MM.1S (cell line): Measurements from ENCODE around the gene PRR36.

ENCODE experiments used
- DNase-seq: peaks from one replicate; pipeline ENCODE4 v3.0.0-alpha.2; 2015
- H2AFZ ChIP-seq: fragments of 300-600 bp; sonication (generic); 2 replicates; pipeline ENCODE4 v1.6.0; 2016; ENCODE audit warnings: antibody characterized with exemption, low read length
- H3F3A ChIP-seq: fragments of 300-600 bp; sonication (generic); 2 replicates; pipeline ENCODE4 v1.6.1; 2016; ENCODE audit warnings: mild to moderate bottlenecking, antibody characterized with exemption, low read length, moderate library complexity, mixed read lengths; ENCODE audit not compliant: insufficient read depth
- H3K27ac ChIP-seq: fragments of 300-600 bp; sonication (generic); 2 replicates; pipeline ENCODE4 v1.5.1; 2016; ENCODE audit warnings: mild to moderate bottlenecking, low read length
- H3K27me3 ChIP-seq: fragments of 300-600 bp; sonication (generic); replicated peaks from 2 replicates; pipeline ENCODE4 v1.6.0; 2016; ENCODE audit warnings: low read length; ENCODE audit not compliant: insufficient read depth
- H3K36me3 ChIP-seq: fragments of 300-600 bp; sonication (generic); replicated peaks from 2 replicates; pipeline ENCODE4 v1.6.1; 2016; ENCODE audit warnings: mild to moderate bottlenecking, low read length, mixed read lengths; ENCODE audit not compliant: insufficient read depth
- H3K4me1 ChIP-seq: fragments of 300-600 bp; sonication (generic); 2 replicates; pipeline ENCODE4 v1.6.1; 2016; ENCODE audit warnings: low read length, mixed read lengths
- H3K4me2 ChIP-seq: fragments of 300-600 bp; sonication (generic); 2 replicates; pipeline ENCODE4 v1.6.0; 2016; ENCODE audit warnings: low read depth, low read length
- H3K4me3 ChIP-seq: fragments of 300-600 bp; sonication (generic); 2 replicates; pipeline ENCODE4 v1.5.1; 2016; ENCODE audit warnings: low read length, mixed read lengths
- H3K79me2 ChIP-seq: fragments of 300-600 bp; sonication (generic); 2 replicates; pipeline ENCODE4 v1.6.1; 2016; ENCODE audit warnings: mixed run types, low read length, mixed read lengths
- H3K9ac ChIP-seq: fragments of 300-600 bp; sonication (generic); 2 replicates; pipeline ENCODE4 v1.6.1; 2016; ENCODE audit warnings: low read length, mixed read lengths
- H3K9me2 ChIP-seq: fragments of 300-600 bp; sonication (generic); replicated peaks from 2 replicates; pipeline ENCODE4 v1.6.1; 2016; ENCODE audit warnings: mild to moderate bottlenecking, low read length, mixed read lengths; ENCODE audit not compliant: insufficient read depth
- H3K9me3 ChIP-seq: fragments of 300-600 bp; sonication (generic); replicated peaks from 2 replicates; pipeline ENCODE4 v1.6.1; 2016; ENCODE audit warnings: mild to moderate bottlenecking, low read length, mixed read lengths; ENCODE audit not compliant: insufficient read depth
- H4K20me1 ChIP-seq: fragments of 300-600 bp; sonication (generic); 2 replicates; pipeline ENCODE4 v1.6.1; 2016; ENCODE audit warnings: mild to moderate bottlenecking, low read length, moderate library complexity, mixed read lengths; ENCODE audit not compliant: insufficient read depth
- EZH2 ChIP-seq: fragments of 300-600 bp; sonication (generic); optimal IDR thresholded peaks from 2 replicates; pipeline ENCODE3; 2017; ENCODE audit warnings: low read depth, mild to moderate bottlenecking, antibody characterized with exemption, low read length, mixed read lengths
- EZH2phosphoT487 ChIP-seq: fragments of 300-600 bp; sonication (generic); IDR thresholded peaks from 2 replicates; pipeline ENCODE4 v1.6.1; 2018; ENCODE audit warnings: antibody characterized with exemption, low read length
- TF ChIP-seq, protein P1 (sequence below): fragments of 300-600 bp; sonication (generic); IDR thresholded peaks from 2 replicates; pipeline ENCODE4 v1.5.1; 2016; ENCODE audit warnings: antibody characterized with exemption, low read length, mixed read lengths

The PRR36 gene

GRCh38 chr19:7907122-7907521 lies 32.9 kb upstream of the PRR36 start:
- H3K4me1 ChIP-seq, result peaks cover 14% of the 10 kb centered on the region; the same call in 1 of the 2 replicates
- no peak overlapping the region for H3K4me3 ChIP-seq
- H3K9ac ChIP-seq, result no peak overlapping the region
- H3K9me2 ChIP-seq, result no peaks in the 10 kb centered on the region
- no peaks in the 10 kb centered on the region for H3K9me3 ChIP-seq
- H3K27me3 ChIP-seq, result no peaks in the 10 kb centered on the region; the same call in 1 of the 2 replicates
- H3K27ac ChIP-seq, result no peak overlapping the region
- no peak for DNase-seq
- TF ChIP-seq, protein P1, sequence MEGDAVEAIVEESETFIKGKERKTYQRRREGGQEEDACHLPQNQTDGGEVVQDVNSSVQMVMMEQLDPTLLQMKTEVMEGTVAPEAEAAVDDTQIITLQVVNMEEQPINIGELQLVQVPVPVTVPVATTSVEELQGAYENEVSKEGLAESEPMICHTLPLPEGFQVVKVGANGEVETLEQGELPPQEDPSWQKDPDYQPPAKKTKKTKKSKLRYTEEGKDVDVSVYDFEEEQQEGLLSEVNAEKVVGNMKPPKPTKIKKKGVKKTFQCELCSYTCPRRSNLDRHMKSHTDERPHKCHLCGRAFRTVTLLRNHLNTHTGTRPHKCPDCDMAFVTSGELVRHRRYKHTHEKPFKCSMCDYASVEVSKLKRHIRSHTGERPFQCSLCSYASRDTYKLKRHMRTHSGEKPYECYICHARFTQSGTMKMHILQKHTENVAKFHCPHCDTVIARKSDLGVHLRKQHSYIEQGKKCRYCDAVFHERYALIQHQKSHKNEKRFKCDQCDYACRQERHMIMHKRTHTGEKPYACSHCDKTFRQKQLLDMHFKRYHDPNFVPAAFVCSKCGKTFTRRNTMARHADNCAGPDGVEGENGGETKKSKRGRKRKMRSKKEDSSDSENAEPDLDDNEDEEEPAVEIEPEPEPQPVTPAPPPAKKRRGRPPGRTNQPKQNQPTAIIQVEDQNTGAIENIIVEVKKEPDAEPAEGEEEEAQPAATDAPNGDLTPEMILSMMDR, result no peak
- TF ChIP-seq EZH2phosphoT487 (no peak), EZH2 (no peak)
- no peaks in the 10 kb centered on the region; the same call in 1 of the 2 replicates for H3K36me3 ChIP-seq
- H4K20me1 ChIP-seq, result peaks cover 25% of the 10 kb centered on the region
- H3K79me2 ChIP-seq, result peaks cover 60% of the 10 kb centered on the region
- H3F3A ChIP-seq, result no peaks in the 10 kb centered on the region
- H2AFZ ChIP-seq, result no peak overlapping the region
- H3K4me2 ChIP-seq, result no peak overlapping the region

DNA sequence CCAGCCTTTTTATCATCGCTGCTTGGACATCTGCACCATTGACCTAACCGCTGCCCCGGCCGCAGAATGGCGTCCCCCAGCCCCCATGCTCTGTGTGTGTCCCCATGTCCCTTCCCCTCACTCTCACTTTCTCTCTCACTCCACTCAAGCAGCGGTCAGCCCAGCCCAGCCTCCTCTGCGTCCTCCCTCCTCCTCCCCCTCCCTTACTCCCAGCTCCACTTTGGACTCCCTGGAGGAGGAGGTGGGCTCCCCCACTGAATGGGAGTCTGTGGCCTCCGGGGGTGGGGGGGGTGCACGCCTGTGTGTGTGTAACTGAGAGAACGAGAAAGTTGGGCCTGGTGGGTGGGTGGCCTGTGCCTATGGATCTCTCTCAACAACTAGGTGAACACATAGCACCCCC lies 31.7 kb upstream of the PRR36 start:
- Histone ChIP-seq H3K27ac (no peak overlapping the region), H3K79me2 (peaks cover 60% of the 10 kb centered on the region), H3K9me3 (no peaks in the 10 kb centered on the region), H3K4me3 (no peak overlapping the region), H3F3A (no peaks in the 10 kb centered on the region), H3K9me2 (no peaks in the 10 kb centered on the region), H3K4me2 (no peak overlapping the region), H3K36me3 (no peaks in the 10 kb centered on the region; the same call in 1 of the 2 replicates), H3K4me1 (peaks cover 14% of the 10 kb centered on the region; the same call in 1 of the 2 replicates), H2AFZ (no peak overlapping the region), H3K9ac (no peak overlapping the region), H4K20me1 (peaks cover 25% of the 10 kb centered on the region), H3K27me3 (peaks cover under 1% of the 10 kb centered on the region; the same call in 1 of the 2 replicates)
- TF ChIP-seq, protein P1, result no peak
- TF ChIP-seq EZH2 (no peak), EZH2phosphoT487 (no peak)
- DNase-seq, result no peak

DNA sequence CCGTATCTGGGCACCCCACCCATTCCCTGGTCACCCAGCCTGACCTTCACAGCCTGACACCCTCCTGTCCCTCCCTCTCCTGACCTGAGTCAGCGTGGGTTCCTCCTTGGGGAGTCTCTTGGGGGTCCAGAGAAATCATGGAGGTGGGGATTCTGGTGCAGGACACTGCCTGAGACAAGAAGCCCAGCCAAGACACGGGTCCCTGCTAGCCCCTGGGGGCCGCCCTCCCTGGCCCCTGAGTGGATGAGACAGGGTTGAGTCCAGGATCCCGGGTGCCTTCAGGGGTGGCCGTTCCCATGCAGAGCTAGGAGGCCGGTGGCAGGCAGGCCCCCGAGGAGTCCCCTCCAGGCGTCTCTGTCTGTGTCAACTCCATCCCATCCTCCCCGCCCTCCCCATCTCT lies 31.1 kb upstream of the PRR36 start:
- no peak overlapping the region for H3K27ac ChIP-seq
- H3K79me2 ChIP-seq, result peaks cover 60% of the 10 kb centered on the region
- no peaks in the 10 kb centered on the region for H3K9me3 ChIP-seq
- peaks cover 14% of the 10 kb centered on the region; the same call in 1 of the 2 replicates for H3K4me1 ChIP-seq
- H3K27me3 ChIP-seq, result peaks cover 7% of the 10 kb centered on the region; the same call in 1 of the 2 replicates
- no peak for DNase-seq
- H4K20me1 ChIP-seq, result peaks cover 20% of the 10 kb centered on the region
- no peaks in the 10 kb centered on the region for H3K36me3 ChIP-seq
- no peaks in the 10 kb centered on the region for H3K9me2 ChIP-seq
- H3F3A ChIP-seq, result no peaks in the 10 kb centered on the region
- H3K4me2 ChIP-seq, result peak overlapping the region; percentile 94; the same call in 1 of the 2 replicates
- peak overlapping the region; percentile 56; the same call in 1 of the 2 replicates for H3K9ac ChIP-seq
- H3K4me3 ChIP-seq, result peak overlapping the region; percentile 75; the same call in 1 of the 2 replicates
- no peak overlapping the region for H2AFZ ChIP-seq
- TF ChIP-seq, protein P1, result no peak
- no peak for TF ChIP-seq EZH2phosphoT487
- TF ChIP-seq EZH2, result no peak
